WTC11 (cell line): ENCODE results near the gene TMEM94. TPM values are rescaled to one million over a fixed set of nuclear protein-coding genes. Genes with fewer than 3 reads are reported as not detected.

ENCODE experiments used
- ATAC-seq: fragments of 200-7000 bp; cut with Tn5 transposase; 2 replicates; pipeline ENCODE4 v1.10.0; 2021; ENCODE audit warnings: mild to moderate bottlenecking, moderate library complexity
- CTCF ChIA-PET: fragments of 300-600 bp; sonication (Branson Sonifier 250); formaldehyde crosslinking; loops from one replicate; lab custom pipeline; 2021; ENCODE audit warnings: antibody characterized with exemption; lab: Charles Lee
- POLR2A ChIA-PET: fragments of 350-600 bp; sonication (Branson Sonifier 250); formaldehyde crosslinking; loops from one replicate; lab custom pipeline; 2021; ENCODE audit warnings: antibody characterized with exemption; lab: Charles Lee
- DNase-seq: peaks from one replicate; pipeline ENCODE4 v3.0.0; 2021; ENCODE audit warnings: low spot score
- H3K27ac Mint-ChIP-seq: 2 replicates; pipeline ENCODE4 v1.8.0; 2021; ENCODE audit warnings: mixed read lengths
- H3K27me3 Mint-ChIP-seq: 2 replicates; pipeline ENCODE4 v1.8.0; 2021; ENCODE audit warnings: low read depth, mild to moderate bottlenecking, moderate library complexity, mixed read lengths
- H3K36me3 Mint-ChIP-seq: 2 replicates; pipeline ENCODE4 v1.8.0; 2021; ENCODE audit warnings: mixed read lengths
- H3K4me1 Mint-ChIP-seq: 2 replicates; pipeline ENCODE4 v1.8.0; 2022; ENCODE audit warnings: mixed read lengths
- H3K4me3 Mint-ChIP-seq: 2 replicates; pipeline ENCODE4 v1.8.0; 2021; ENCODE audit warnings: mild to moderate bottlenecking, moderate library complexity, mixed read lengths
- H3K9me3 Mint-ChIP-seq: 2 replicates; pipeline ENCODE4 v1.8.0; 2021; ENCODE audit warnings: mixed read lengths
- CREM ChIP-seq: sonication (generic); formaldehyde crosslinking; IDR thresholded peaks from 2 replicates; pipeline ENCODE4 v1.8.1; 2022; ENCODE audit warnings: mild to moderate bottlenecking, missing genetic modification reagents, moderate library complexity
- E2F4 ChIP-seq: sonication (generic); formaldehyde crosslinking; IDR thresholded peaks from 2 replicates; pipeline ENCODE4 v1.8.1; 2022; ENCODE audit warnings: low read depth, mild to moderate bottlenecking, moderate library complexity, missing genetic modification reagents, borderline replicate concordance
- ERG ChIP-seq: fragments of 250-450 bp; sonication (Bioruptor Pico); IDR thresholded peaks from 2 replicates; pipeline ENCODE4 v1.8.0; 2021; ENCODE audit warnings: mild to moderate bottlenecking
- FOXP1 ChIP-seq: sonication (generic); formaldehyde crosslinking; IDR thresholded peaks from 2 replicates; pipeline ENCODE4 v1.8.0; 2022; ENCODE audit warnings: missing genetic modification reagents, mild to moderate bottlenecking, moderate library complexity, borderline replicate concordance
- HMGA2 ChIP-seq: fragments of 250-450 bp; sonication (Bioruptor Pico); IDR thresholded peaks from 2 replicates; pipeline ENCODE4 v1.4.0; 2021; ENCODE audit warnings: mild to moderate bottlenecking, moderate library complexity
- JUN ChIP-seq: sonication (generic); formaldehyde crosslinking; IDR thresholded peaks from 2 replicates; pipeline ENCODE4 v1.8.0; 2023; ENCODE audit warnings: mild to moderate bottlenecking, missing genetic modification reagents
- MLX ChIP-seq: sonication (generic); formaldehyde crosslinking; IDR thresholded peaks from 2 replicates; pipeline ENCODE4 v1.8.1; 2023; ENCODE audit warnings: mild to moderate bottlenecking, missing genetic modification reagents, moderate library complexity
- NFATC4 ChIP-seq: fragments of 250-450 bp; sonication (Bioruptor Pico); IDR thresholded peaks from 2 replicates; pipeline ENCODE4 v1.9.0; 2021; ENCODE audit warnings: mild to moderate bottlenecking
- SMAD3 ChIP-seq: sonication (generic); formaldehyde crosslinking; IDR thresholded peaks from 2 replicates; pipeline ENCODE4 v1.8.0; 2022; ENCODE audit warnings: missing genetic modification reagents, mild to moderate bottlenecking, borderline replicate concordance
- SMAD4 ChIP-seq: sonication (generic); formaldehyde crosslinking; IDR thresholded peaks from 2 replicates; pipeline ENCODE4 v1.8.0; 2022; ENCODE audit warnings: mild to moderate bottlenecking, missing genetic modification reagents
- SP1 ChIP-seq: sonication (generic); formaldehyde crosslinking; conservative IDR thresholded peaks from 2 replicates; pipeline ENCODE4 v1.8.1; 2022; ENCODE audit warnings: missing genetic modification reagents
- ZBTB21 ChIP-seq: sonication (generic); formaldehyde crosslinking; IDR thresholded peaks from 2 replicates; pipeline ENCODE4 v1.8.1; 2023; ENCODE audit warnings: mild to moderate bottlenecking, missing genetic modification reagents, borderline replicate concordance
- ZSCAN18 ChIP-seq: fragments of 250-450 bp; sonication (Bioruptor Pico); IDR thresholded peaks from 2 replicates; pipeline ENCODE4 v2.1.2; 2022; ENCODE audit warnings: mild to moderate bottlenecking, moderate library complexity
- total RNA-seq: library from RNA; stranded (reverse); gene quantifications from 3 replicates; pipeline ENCODE4 v1.2.3, GENCODE V29; 2021

The TMEM94 gene
- total RNA-seq, 1 experiment from 2014 or later, result 76.9 TPM

GRCh38 chr17:75498039-75498725 is 41.7 kb downstream of the TMEM94 start:
- no peak overlapping the region for H3K4me3 Mint-ChIP-seq
- peaks cover 9% of the 10 kb centered on the region; the same call in 1 of the 2 replicates for H3K36me3 Mint-ChIP-seq
- no peaks in the 10 kb centered on the region for H3K27me3 Mint-ChIP-seq
- CTCF ChIA-PET, result interaction anchor here (0.9 to 2.4 kb wide), 11 partner anchors 10 to 258 kb away, joined by 3 to 13 read pairs (median 4); partner anchors contain the start of gene TSEN54
- H3K27ac Mint-ChIP-seq, result no peak overlapping the region
- no peaks in the 10 kb centered on the region for H3K4me1 Mint-ChIP-seq
- H3K9me3 Mint-ChIP-seq, result no peaks in the 10 kb centered on the region
- no peak for ATAC-seq
- no peak for TF ChIP-seq MLX (CRISPR knock-in tag)
- no peak for TF ChIP-seq ERG (CRISPR knock-in tag)
- no peak for TF ChIP-seq CREM
- TF ChIP-seq HMGA2 (CRISPR knock-in tag), result no peak
- no peak for TF ChIP-seq SMAD4 (CRISPR knock-in tag)
- no peak for TF ChIP-seq JUN (CRISPR knock-in tag)
- no peak for TF ChIP-seq SMAD3 (CRISPR knock-in tag)
- no peak for TF ChIP-seq E2F4 (CRISPR knock-in tag)
- no peak for TF ChIP-seq NFATC4 (CRISPR knock-in tag)
- TF ChIP-seq, all 79 proteins: peak for 0
- DNase-seq, result no peak
- POLR2A ChIA-PET, result interaction anchor here (1.1 kb wide), 1 partner anchor 18 kb away, joined by 3 read pairs; the partner anchor contains the start of gene TSEN54

GRCh38 chr17:75498726-75499213 is 42.3 kb downstream of the TMEM94 start:
- H3K36me3 Mint-ChIP-seq, result peaks cover 9% of the 10 kb centered on the region; the same call in 1 of the 2 replicates
- no peaks in the 10 kb centered on the region for H3K27me3 Mint-ChIP-seq
- H3K4me3 Mint-ChIP-seq, result no peak overlapping the region
- ChIA-PET CTCF (interaction anchor here (0.8 to 2.4 kb wide), 14 partner anchors 9 to 258 kb away, joined by 3 to 13 read pairs (median 4); partner anchors contain the start of genes MIF4GD and TSEN54), POLR2A (interaction anchor here (1.1 kb wide), 1 partner anchor 18 kb away, joined by 3 read pairs; the partner anchor contains the start of gene TSEN54)
- TF ChIP-seq ZSCAN18 (CRISPR knock-in tag) (no peak), SP1 (CRISPR knock-in tag) (0 out of 2 replicates have a peak, but pooled peaks have one; percentile 16)
- H3K9me3 Mint-ChIP-seq, result no peaks in the 10 kb centered on the region
- no peak overlapping the region; the same call in 1 of the 2 replicates for H3K27ac Mint-ChIP-seq
- ATAC-seq, result peak; percentile 46
- DNase-seq, result peak; percentile 34
- no peaks in the 10 kb centered on the region for H3K4me1 Mint-ChIP-seq

- ChIA-PET CTCF (interaction anchor here (0.8 to 2.4 kb wide), 13 partner anchors 9 to 259 kb away, joined by 3 to 13 read pairs (median 4); partner anchors contain the start of genes MIF4GD and TSEN54), POLR2A (interaction anchor here (1.1 kb wide), 1 partner anchor 17 kb away, joined by 3 read pairs; the partner anchor contains the start of gene TSEN54)
- TF ChIP-seq FOXP1 (0 out of 2 replicates have a peak, but pooled peaks have one; percentile 17), ZBTB21 (no peak)
- Mint-ChIP-seq H3K27me3 (no peaks in the 10 kb centered on the region), H3K9me3 (no peaks in the 10 kb centered on the region), H3K4me1 (no peaks in the 10 kb centered on the region), H3K36me3 (peaks cover 9% of the 10 kb centered on the region; the same call in 1 of the 2 replicates), H3K27ac (peak overlapping the region; percentile 45; the same call in 1 of the 2 replicates), H3K4me3 (no peak overlapping the region)
- ATAC-seq, result no peak
- DNase-seq, result no peak
These were observed 43.0 kb downstream of the TMEM94 start for GRCh38 chr17:75499313-75500022.
